Skeletal muscle tissue (tissue), 4 donors: Measurements from ENCODE around the gene IGSF23. TPM values are rescaled to one million over a fixed set of nuclear protein-coding genes. Genes with fewer than 3 reads are reported as not detected.

Source experiments
- H3K27ac ChIP-seq: one replicate; pipeline ENCODE4 v1.7.0; 2013; ENCODE audit warnings: mild to moderate bottlenecking, low read depth, low read length, inconsistent platforms
- H3K27me3 ChIP-seq, 3 donors: one replicate each; pipeline ENCODE4 v1.7.0; 2013; ENCODE audit warnings: low read length in 3 of 3; ENCODE audit not compliant: control insufficient read depth in 3 of 3, insufficient read depth in 3 of 3
- H3K36me3 ChIP-seq, 3 donors: one replicate each; pipeline ENCODE4 v1.7.0; 2013; ENCODE audit warnings: low read length in 3 of 3; ENCODE audit not compliant: control insufficient read depth in 3 of 3, insufficient read depth in 3 of 3
- H3K4me1 ChIP-seq, 3 donors: one replicate each; pipeline ENCODE4 v1.7.0; 2013; ENCODE audit warnings: low read length in 3 of 3, mild to moderate bottlenecking in 3 of 3; ENCODE audit not compliant: control insufficient read depth in 3 of 3, insufficient read depth in 3 of 3
- H3K4me3 ChIP-seq, 3 donors: one replicate each; pipeline ENCODE4 v1.7.0; 2013; ENCODE audit warnings: low read length in 3 of 3
- H3K9ac ChIP-seq, 3 donors: one replicate each; pipeline ENCODE4 v1.7.0; 2013; ENCODE audit warnings: low read length in 3 of 3, mild to moderate bottlenecking in 3 of 3, moderate library complexity in 2 of 3, low read depth in 1 of 3
- H3K9me3 ChIP-seq, 3 donors: one replicate each; pipeline ENCODE4 v1.7.0; 2013; ENCODE audit warnings: low read length in 3 of 3; ENCODE audit not compliant: control insufficient read depth in 3 of 3
- total RNA-seq: library from RNA; depleted of rRNA; stranded (reverse); fragments of >200 nt; gene quantifications from one replicate; pipeline ENCODE4 v1.2.3, GENCODE V29; 2014
- donor health status: Osteomylitis.

The IGSF23 gene
- not detected for total RNA-seq

DNA sequence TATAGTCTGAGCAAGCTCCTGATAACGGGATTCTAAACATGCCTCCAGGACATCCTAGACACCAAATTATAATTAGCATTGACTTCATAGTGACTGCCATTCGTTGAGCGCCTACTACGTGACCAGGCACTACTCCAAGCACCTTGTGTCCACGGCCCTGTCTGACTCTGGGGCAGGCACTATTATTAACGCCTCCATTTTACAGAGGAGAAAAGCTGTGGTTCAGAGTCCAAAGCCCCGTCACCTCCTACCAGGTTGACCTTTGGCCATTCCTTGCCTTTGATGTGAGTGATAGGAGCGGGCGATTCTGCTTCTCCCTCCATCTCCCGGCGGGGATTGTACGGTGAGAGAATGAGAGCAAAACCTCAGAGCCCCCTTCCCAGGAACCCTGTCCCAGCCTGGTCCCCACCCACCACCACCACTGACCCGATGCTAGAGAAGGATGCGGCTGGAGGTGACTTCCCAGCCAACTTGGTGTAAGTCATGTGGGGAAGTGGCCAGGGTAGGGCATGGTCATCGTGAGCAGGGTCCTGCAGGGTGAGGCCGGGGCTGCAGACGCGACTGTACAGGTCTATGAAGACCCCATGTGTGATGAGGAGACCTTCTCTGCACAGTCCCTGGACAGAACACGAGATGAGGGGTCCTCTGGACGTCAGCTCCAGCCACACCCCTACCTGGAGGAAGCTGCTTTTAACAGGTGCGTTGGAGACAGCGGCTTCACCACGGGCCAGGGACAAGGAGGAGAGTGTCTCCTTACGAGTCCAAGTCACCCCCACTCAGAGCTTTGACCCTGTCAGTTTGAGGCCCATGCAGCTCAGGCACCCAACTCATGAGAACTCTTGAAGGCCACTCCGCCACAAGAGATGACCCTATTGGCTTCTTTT, at the start of gene IGSF23:
Gene IGSF23 (plus strand): TSS at position 269 of the 884 bp plus-strand sequence. CDS start 83 bp downstream, at position 352.
- Histone ChIP-seq H3K4me1 (no peaks in the 10 kb centered on the region), H3K36me3 (no peaks in the 10 kb centered on the region), H3K4me3 (no peak within 1 kb of the TSS), H3K9ac (no peak within 1 kb of the TSS), H3K27ac (no peak within 1 kb of the TSS), H3K9me3 (no peaks in the 10 kb centered on the region), H3K27me3 (peaks cover 0 to 2% (median 0%) of the 10 kb centered on the region in 3 donors)

DNA sequence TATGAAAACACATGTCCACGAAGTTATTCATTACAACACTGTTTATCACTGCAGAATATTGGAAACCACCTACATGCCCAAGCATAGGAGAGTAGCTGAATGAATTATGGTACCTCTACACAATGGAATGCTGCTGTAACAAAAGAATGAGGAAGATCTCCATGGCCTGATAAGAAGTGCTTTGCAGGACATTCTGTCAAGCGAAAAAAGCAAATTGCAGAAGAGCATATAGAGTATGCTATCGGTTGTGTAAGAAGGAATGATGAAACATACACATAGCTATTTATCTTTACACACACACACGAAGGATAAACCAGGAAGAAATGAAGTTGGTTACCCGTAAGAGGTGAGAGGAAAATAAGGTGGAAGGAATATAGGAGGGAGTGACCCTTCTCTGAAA, 46.4 kb upstream of the IGSF23 start:
- Histone ChIP-seq H3K4me1 (no peaks in the 10 kb centered on the region), H3K9ac (no peak overlapping the region), H3K27me3 (peaks cover 0 to 8% (median 0%) of the 10 kb centered on the region in 3 donors), H3K4me3 (no peak overlapping the region), H3K9me3 (no peaks in the 10 kb centered on the region), H3K36me3 (no peaks in the 10 kb centered on the region), H3K27ac (no peak overlapping the region)

DNA sequence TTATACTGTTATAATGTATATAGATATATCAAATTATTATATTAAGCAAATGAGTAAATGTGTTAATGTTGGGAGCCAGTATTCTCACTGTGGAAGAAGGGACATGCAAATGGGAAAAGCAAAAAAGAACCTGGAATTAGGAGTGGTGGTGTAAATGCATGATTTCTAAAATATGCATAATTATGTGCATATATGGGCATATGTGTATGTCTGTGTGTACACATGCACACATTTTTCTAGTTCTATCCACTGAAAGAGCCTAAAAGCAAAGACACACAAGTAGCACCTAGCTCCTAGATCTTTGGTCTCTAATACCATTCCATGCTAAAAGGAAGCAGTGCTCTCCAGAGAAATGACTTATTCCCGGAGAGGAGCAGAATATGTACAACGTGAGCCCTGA, 45.6 kb upstream of the IGSF23 start:
- no peaks in the 10 kb centered on the region for H3K36me3 ChIP-seq
- peaks cover 0 to 8% (median 0%) of the 10 kb centered on the region in 3 donors for H3K27me3 ChIP-seq
- H3K4me3 ChIP-seq: no peak overlapping the region
- no peaks in the 10 kb centered on the region for H3K4me1 ChIP-seq
- no peak overlapping the region for H3K27ac ChIP-seq
- no peaks in the 10 kb centered on the region for H3K9me3 ChIP-seq
- no peak overlapping the region for H3K9ac ChIP-seq

DNA sequence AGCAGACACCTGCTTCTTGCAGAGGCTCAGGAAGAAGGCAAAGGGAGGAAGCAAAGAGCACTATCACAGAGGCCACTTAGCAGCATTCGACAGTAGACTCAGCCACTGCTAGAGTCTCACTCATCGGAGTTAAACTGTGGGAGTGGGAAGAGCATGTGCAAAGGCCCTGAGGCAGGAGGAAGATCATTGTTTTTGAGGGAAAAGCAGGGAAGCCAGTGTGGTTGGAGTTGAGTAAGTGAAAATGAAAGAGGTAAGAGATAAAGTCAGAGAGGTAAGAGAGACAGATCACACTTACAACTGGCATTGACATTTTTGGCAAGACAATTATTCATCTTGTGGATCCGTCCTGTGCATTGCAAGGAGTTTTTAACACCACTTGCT, 42.8 kb upstream of the IGSF23 start:
- peaks cover 0 to 8% (median 0%) of the 10 kb centered on the region in 3 donors for H3K27me3 ChIP-seq
- H3K9me3 ChIP-seq: no peaks in the 10 kb centered on the region
- no peak overlapping the region for H3K4me3 ChIP-seq
- no peaks in the 10 kb centered on the region for H3K36me3 ChIP-seq
- no peak overlapping the region for H3K9ac ChIP-seq
- H3K4me1 ChIP-seq: no peaks in the 10 kb centered on the region
- H3K27ac ChIP-seq: no peak overlapping the region

GRCh38 chr19:44570984-44571684, 42.2 kb upstream of the IGSF23 start:
- Histone ChIP-seq H3K9me3 (no peaks in the 10 kb centered on the region), H3K27ac (no peak overlapping the region), H3K27me3 (peaks cover 0 to 4% (median 0%) of the 10 kb centered on the region in 3 donors), H3K4me1 (no peaks in the 10 kb centered on the region), H3K9ac (no peak overlapping the region), H3K36me3 (no peaks in the 10 kb centered on the region), H3K4me3 (no peak overlapping the region)

DNA sequence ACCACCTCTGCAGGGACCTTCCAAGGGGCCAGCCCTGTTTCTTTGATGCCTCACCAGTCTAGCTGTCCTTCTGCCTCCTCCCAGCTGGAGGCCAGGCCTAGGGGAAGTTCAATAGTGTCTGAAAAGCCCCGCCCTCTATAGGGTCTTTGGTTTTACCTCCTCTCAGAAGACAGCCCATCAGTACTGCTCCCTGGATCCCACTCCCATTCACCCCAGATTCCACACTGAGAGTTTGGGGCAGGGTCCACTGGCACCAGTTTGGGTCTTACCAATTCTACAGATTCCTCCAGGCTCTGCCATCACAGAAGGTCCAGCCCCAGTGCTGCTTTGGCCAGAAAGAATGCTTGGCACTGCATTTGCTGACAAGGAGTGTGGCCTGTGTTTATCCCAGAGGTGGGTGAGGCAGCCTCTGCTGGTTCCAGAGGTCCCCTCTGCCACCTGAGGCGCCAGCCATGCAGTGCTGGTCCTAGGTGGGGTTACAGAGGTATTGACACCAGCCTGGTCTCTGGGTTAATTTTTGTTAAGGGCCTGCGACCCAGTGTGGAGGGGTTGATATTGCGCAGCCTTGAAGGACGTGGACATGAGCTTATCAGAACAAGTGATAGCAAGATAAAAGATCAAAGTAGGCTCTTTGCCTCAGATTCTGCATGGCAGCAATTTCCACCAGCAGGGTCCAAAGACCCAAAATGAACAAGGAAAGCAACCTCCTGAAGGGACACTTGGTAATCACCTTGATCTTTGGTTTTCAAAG, 41.4 kb upstream of the IGSF23 start:
- Histone ChIP-seq H3K4me3 (no peak overlapping the region), H3K4me1 (no peaks in the 10 kb centered on the region), H3K27me3 (peaks cover 0 to 4% (median 0%) of the 10 kb centered on the region in 3 donors), H3K27ac (no peak overlapping the region), H3K9ac (no peak overlapping the region), H3K36me3 (no peaks in the 10 kb centered on the region), H3K9me3 (no peaks in the 10 kb centered on the region)

DNA sequence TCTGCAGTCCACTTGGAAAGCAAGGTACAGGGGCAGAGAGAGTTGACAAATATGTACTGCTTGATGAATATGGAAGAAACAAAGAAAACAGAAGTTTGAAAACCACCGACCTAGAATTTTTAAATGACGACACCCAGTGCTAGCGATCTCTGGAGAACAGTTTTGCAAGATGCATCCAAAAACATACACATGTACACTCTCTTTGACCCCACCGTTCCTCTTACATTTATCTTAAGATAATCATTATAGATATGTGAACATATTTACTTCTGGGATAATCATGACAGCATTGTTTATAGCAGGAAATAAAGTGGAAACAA, 40.8 kb upstream of the IGSF23 start:
- Histone ChIP-seq H3K27me3 (peaks cover 0 to 4% (median 0%) of the 10 kb centered on the region in 3 donors), H3K4me3 (no peak overlapping the region), H3K4me1 (no peaks in the 10 kb centered on the region), H3K9me3 (no peaks in the 10 kb centered on the region), H3K27ac (no peak overlapping the region), H3K9ac (no peak overlapping the region), H3K36me3 (no peaks in the 10 kb centered on the region)

DNA sequence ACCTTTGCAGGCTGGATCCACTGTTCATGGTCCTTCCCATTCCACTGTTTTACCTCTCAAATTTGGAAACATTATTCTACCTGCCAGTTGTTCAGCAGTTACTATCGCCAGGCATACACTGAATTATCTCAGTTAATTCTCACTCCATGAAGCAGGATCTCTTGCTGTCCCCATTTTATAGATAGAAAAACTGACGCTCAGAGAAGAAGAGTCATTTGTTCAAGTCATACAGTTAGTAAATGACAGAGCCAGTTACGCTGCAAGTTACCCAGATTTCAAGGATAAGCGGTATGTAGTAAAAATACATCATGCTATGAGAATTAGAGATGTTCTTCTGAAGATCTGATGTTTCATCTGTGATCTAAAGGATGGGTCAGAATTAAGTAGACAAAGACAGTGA, 40.2 kb upstream of the IGSF23 start:
- Histone ChIP-seq H3K9ac (no peak overlapping the region), H3K9me3 (no peaks in the 10 kb centered on the region)

GRCh38 chr19:44573627-44574026, 39.7 kb upstream of the IGSF23 start:
- Histone ChIP-seq H3K4me1 (no peaks in the 10 kb centered on the region), H3K27me3 (peaks cover 0 to 4% (median 0%) of the 10 kb centered on the region in 3 donors), H3K9me3 (no peaks in the 10 kb centered on the region), H3K27ac (no peak overlapping the region), H3K36me3 (no peaks in the 10 kb centered on the region), H3K4me3 (no peak overlapping the region), H3K9ac (no peak overlapping the region)

More for the DNA sequence above, 40.2 kb upstream of the IGSF23 start:
- H3K36me3 ChIP-seq: no peaks in the 10 kb centered on the region
- no peaks in the 10 kb centered on the region for H3K4me1 ChIP-seq
- H3K27me3 ChIP-seq: peaks cover 0 to 4% (median 0%) of the 10 kb centered on the region in 3 donors
- no peak overlapping the region for H3K4me3 ChIP-seq
- H3K27ac ChIP-seq: no peak overlapping the region
